HEK293T (cell line): ENCODE results near the gene GLCE.

Source experiments
- ARNT ChIP-seq: fragments of 450-650 bp; IDR thresholded peaks from 2 replicates; pipeline ENCODE4 v1.6.1; 2017; ENCODE audit warnings: mild to moderate bottlenecking
- FOXA1 ChIP-seq: fragments of 450-650 bp; IDR thresholded peaks from 2 replicates; pipeline ENCODE4 v1.6.1; 2016; ENCODE audit warnings: mild to moderate bottlenecking
- LEF1 ChIP-seq: fragments of 450-650 bp; IDR thresholded peaks from 2 replicates; pipeline ENCODE4 v1.6.1; 2017; ENCODE audit warnings: mild to moderate bottlenecking, borderline replicate concordance

DNA sequence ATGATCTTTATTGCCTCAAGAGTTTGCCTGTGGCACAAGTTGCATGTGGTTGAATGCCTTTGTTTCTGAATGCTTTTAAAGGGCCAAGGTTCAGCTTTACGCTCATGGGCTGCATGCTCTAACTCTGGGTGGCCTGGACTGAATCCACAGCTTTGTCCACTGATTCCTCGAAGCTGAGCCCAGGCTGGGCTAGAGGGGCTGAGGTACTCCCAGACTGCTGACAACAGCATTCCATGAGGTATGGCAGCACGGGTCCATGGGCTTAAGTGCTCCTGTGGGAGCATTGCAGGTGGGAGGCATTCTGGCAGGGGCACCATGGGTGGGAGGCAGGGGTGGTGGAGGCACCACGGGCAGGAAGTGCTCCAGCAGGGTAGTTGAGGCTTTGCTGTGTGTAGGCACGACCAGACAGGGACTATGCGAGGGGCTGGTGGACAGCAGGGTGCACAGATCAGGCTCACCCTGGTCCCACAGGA lies 61.6 kb downstream of the GLCE start:
- TF ChIP-seq ARNT: no peak
- TF ChIP-seq FOXA1: no peak
- no peak for TF ChIP-seq LEF1
